Stimulated activated naive CD8-positive, alpha-beta T cell treated with anti-CD3 and anti-CD28 coated beads, Interleukin-15, Interleukin-2, amounts not matched to agents 100 ng/mL and 50 ng/mL, for 24 hours (primary cell): ENCODE results near the gene NKAIN2.

Experiments used
- H3K27ac Mint-ChIP-seq: one replicate; pipeline ENCODE4 v1.8.0; 2021; ENCODE audit warnings: mild to moderate bottlenecking, mixed read lengths
- H3K27me3 Mint-ChIP-seq: one replicate; pipeline ENCODE4 v1.8.0; 2021; ENCODE audit warnings: mixed read lengths
- H3K36me3 Mint-ChIP-seq: one replicate; pipeline ENCODE4 v1.8.0; 2021; ENCODE audit warnings: low read depth, mixed read lengths
- H3K4me1 Mint-ChIP-seq: one replicate; pipeline ENCODE4 v1.8.0; 2021; ENCODE audit warnings: low read depth, mixed read lengths
- H3K4me3 Mint-ChIP-seq: one replicate; pipeline ENCODE4 v1.8.0; 2021; ENCODE audit warnings: mild to moderate bottlenecking, mixed read lengths
- H3K9me3 Mint-ChIP-seq: one replicate; pipeline ENCODE4 v1.8.0; 2021; ENCODE audit warnings: mixed read lengths

NKAIN2 gene

GRCh38 chr6:124073021-124073420, 269.4 kb downstream of the NKAIN2 start:
- no peak overlapping the region for H3K27ac Mint-ChIP-seq
- H3K9me3 Mint-ChIP-seq, result peaks cover 6% of the 10 kb centered on the region
- no peaks in the 10 kb centered on the region for H3K4me1 Mint-ChIP-seq
- H3K36me3 Mint-ChIP-seq, result no peaks in the 10 kb centered on the region
- no peaks in the 10 kb centered on the region for H3K27me3 Mint-ChIP-seq
- no peak overlapping the region for H3K4me3 Mint-ChIP-seq

- H3K36me3 Mint-ChIP-seq, result no peaks in the 10 kb centered on the region
- H3K9me3 Mint-ChIP-seq, result peaks cover 6% of the 10 kb centered on the region
- H3K27ac Mint-ChIP-seq, result no peak overlapping the region
- H3K4me1 Mint-ChIP-seq, result no peaks in the 10 kb centered on the region
- H3K27me3 Mint-ChIP-seq, result no peaks in the 10 kb centered on the region
- no peak overlapping the region for H3K4me3 Mint-ChIP-seq
Measured at GRCh38 chr6:124073820-124074587, 270.3 kb downstream of the NKAIN2 start.

GRCh38 chr6:124074606-124075005, 270.9 kb downstream of the NKAIN2 start:
- peaks cover 6% of the 10 kb centered on the region for H3K9me3 Mint-ChIP-seq
- no peaks in the 10 kb centered on the region for H3K36me3 Mint-ChIP-seq
- H3K27ac Mint-ChIP-seq, result no peak overlapping the region
- no peaks in the 10 kb centered on the region for H3K27me3 Mint-ChIP-seq
- no peaks in the 10 kb centered on the region for H3K4me1 Mint-ChIP-seq
- no peak overlapping the region for H3K4me3 Mint-ChIP-seq

- Mint-ChIP-seq H3K4me3 (no peak overlapping the region), H3K9me3 (no peaks in the 10 kb centered on the region)
Measured at GRCh38 chr6:124076336-124077048, 272.8 kb downstream of the NKAIN2 start.

GRCh38 chr6:124078169-124078568, 274.5 kb downstream of the NKAIN2 start:
- Mint-ChIP-seq H3K9me3 (no peaks in the 10 kb centered on the region), H3K27me3 (no peaks in the 10 kb centered on the region), H3K27ac (no peak overlapping the region), H3K4me3 (no peak overlapping the region), H3K36me3 (no peaks in the 10 kb centered on the region), H3K4me1 (no peaks in the 10 kb centered on the region)

More at GRCh38 chr6:124076336-124077048, 272.8 kb downstream of the NKAIN2 start:
- Mint-ChIP-seq H3K27ac (no peak overlapping the region), H3K4me1 (no peaks in the 10 kb centered on the region), H3K27me3 (no peaks in the 10 kb centered on the region), H3K36me3 (no peaks in the 10 kb centered on the region)

GRCh38 chr6:124080483-124080882, 276.8 kb downstream of the NKAIN2 start:
- Mint-ChIP-seq H3K27ac (no peak overlapping the region), H3K27me3 (no peaks in the 10 kb centered on the region), H3K36me3 (no peaks in the 10 kb centered on the region)

GRCh38 chr6:124090491-124090890, 286.8 kb downstream of the NKAIN2 start:
- H3K9me3 Mint-ChIP-seq, result no peaks in the 10 kb centered on the region
- H3K4me3 Mint-ChIP-seq, result no peak overlapping the region
- no peak overlapping the region for H3K27ac Mint-ChIP-seq
- H3K4me1 Mint-ChIP-seq, result no peaks in the 10 kb centered on the region
- H3K36me3 Mint-ChIP-seq, result no peaks in the 10 kb centered on the region
- H3K27me3 Mint-ChIP-seq, result no peaks in the 10 kb centered on the region

More at GRCh38 chr6:124080483-124080882, 276.8 kb downstream of the NKAIN2 start:
- Mint-ChIP-seq H3K4me1 (no peaks in the 10 kb centered on the region), H3K4me3 (no peak overlapping the region), H3K9me3 (no peaks in the 10 kb centered on the region)

- no peaks in the 10 kb centered on the region for H3K36me3 Mint-ChIP-seq
- H3K4me3 Mint-ChIP-seq, result no peak overlapping the region
- peaks cover 4% of the 10 kb centered on the region for H3K9me3 Mint-ChIP-seq
- H3K4me1 Mint-ChIP-seq, result no peaks in the 10 kb centered on the region
- no peak overlapping the region for H3K27ac Mint-ChIP-seq
- no peaks in the 10 kb centered on the region for H3K27me3 Mint-ChIP-seq
Measured at GRCh38 chr6:124099520-124099919, 295.9 kb downstream of the NKAIN2 start.

- Mint-ChIP-seq H3K9me3 (peaks cover 4% of the 10 kb centered on the region), H3K27ac (no peak overlapping the region), H3K4me1 (no peaks in the 10 kb centered on the region), H3K27me3 (no peaks in the 10 kb centered on the region), H3K36me3 (no peaks in the 10 kb centered on the region), H3K4me3 (no peak overlapping the region)
Measured at GRCh38 chr6:124110514-124110913, 306.8 kb downstream of the NKAIN2 start.

- Mint-ChIP-seq H3K27ac (no peak overlapping the region), H3K9me3 (no peaks in the 10 kb centered on the region), H3K36me3 (no peaks in the 10 kb centered on the region), H3K27me3 (no peaks in the 10 kb centered on the region), H3K4me1 (no peaks in the 10 kb centered on the region), H3K4me3 (no peak overlapping the region)
Measured at GRCh38 chr6:124119596-124119995, 315.9 kb downstream of the NKAIN2 start.

- no peaks in the 10 kb centered on the region for H3K27me3 Mint-ChIP-seq
- no peaks in the 10 kb centered on the region for H3K4me1 Mint-ChIP-seq
- H3K9me3 Mint-ChIP-seq, result no peaks in the 10 kb centered on the region
- H3K36me3 Mint-ChIP-seq, result no peaks in the 10 kb centered on the region
- H3K4me3 Mint-ChIP-seq, result no peak overlapping the region
- no peak overlapping the region for H3K27ac Mint-ChIP-seq
Measured at GRCh38 chr6:124123617-124124209, 320.0 kb downstream of the NKAIN2 start.

- no peaks in the 10 kb centered on the region for H3K4me1 Mint-ChIP-seq
- H3K27ac Mint-ChIP-seq, result no peak overlapping the region
- H3K27me3 Mint-ChIP-seq, result no peaks in the 10 kb centered on the region
- H3K36me3 Mint-ChIP-seq, result no peaks in the 10 kb centered on the region
- H3K4me3 Mint-ChIP-seq, result no peak overlapping the region
- no peaks in the 10 kb centered on the region for H3K9me3 Mint-ChIP-seq
Measured at GRCh38 chr6:124131259-124131658, 327.6 kb downstream of the NKAIN2 start.

- H3K4me3 Mint-ChIP-seq, result no peak overlapping the region
- H3K9me3 Mint-ChIP-seq, result no peaks in the 10 kb centered on the region
- H3K36me3 Mint-ChIP-seq, result no peaks in the 10 kb centered on the region
- no peak overlapping the region for H3K27ac Mint-ChIP-seq
- H3K27me3 Mint-ChIP-seq, result no peaks in the 10 kb centered on the region
- no peaks in the 10 kb centered on the region for H3K4me1 Mint-ChIP-seq
Measured at GRCh38 chr6:124131779-124132178, 328.1 kb downstream of the NKAIN2 start.

- Mint-ChIP-seq H3K4me3 (no peak overlapping the region), H3K27ac (no peak overlapping the region), H3K9me3 (no peaks in the 10 kb centered on the region), H3K27me3 (no peaks in the 10 kb centered on the region), H3K4me1 (no peaks in the 10 kb centered on the region), H3K36me3 (no peaks in the 10 kb centered on the region)
Measured at GRCh38 chr6:124132256-124132655, 328.6 kb downstream of the NKAIN2 start.

GRCh38 chr6:124142852-124143251, 339.2 kb downstream of the NKAIN2 start:
- Mint-ChIP-seq H3K4me1 (no peaks in the 10 kb centered on the region), H3K4me3 (no peak overlapping the region), H3K27ac (no peak overlapping the region), H3K36me3 (no peaks in the 10 kb centered on the region), H3K9me3 (no peaks in the 10 kb centered on the region), H3K27me3 (no peaks in the 10 kb centered on the region)
